Upper lobe of right lung (tissue), 1 donor: Measurements from ENCODE around the gene C9orf85. TPM values are rescaled to one million over a fixed set of nuclear protein-coding genes. Genes with fewer than 3 reads are reported as not detected.
"Not testable (repeated sequence)": the region's sequence is repeated elsewhere in the genome, so short reads cannot be mapped to it uniquely, and the experiment has no call there.

Source experiments
- ATAC-seq: fragments of 200-7000 bp; cut with Tn5 transposase; one replicate; pipeline ENCODE4 v1.9.1; 2020; ENCODE audit warnings: mild to moderate bottlenecking, moderate library complexity
- DNase-seq: peaks from one replicate; pipeline ENCODE4 v3.0.0-alpha.2; 2020
- H3K27ac ChIP-seq: fragments of 200-600 bp; one replicate; pipeline ENCODE4 v1.8.0; 2022
- H3K27me3 ChIP-seq: fragments of 200-600 bp; one replicate; pipeline ENCODE4 v1.8.0; 2022; ENCODE audit warnings: mild to moderate bottlenecking
- H3K36me3 ChIP-seq: fragments of 200-600 bp; one replicate; pipeline ENCODE4 v1.8.0; 2022
- H3K4me1 ChIP-seq: fragments of 200-600 bp; one replicate; pipeline ENCODE4 v1.8.0; 2022
- H3K4me3 ChIP-seq: fragments of 200-600 bp; one replicate; pipeline ENCODE4 v1.8.0; 2022; ENCODE audit warnings: mild to moderate bottlenecking
- H3K9me3 ChIP-seq: fragments of 200-600 bp; one replicate; pipeline ENCODE4 v1.8.0; 2022
- intact Hi-C: fragments of 100-400 bp; cut with DNase I; formaldehyde crosslinking; loops from one replicate; pipeline ENCODE4 v1.11.0; 2022
- total RNA-seq: library from RNA; stranded (reverse); fragmentation: NEBNext Ultra II Directional; extraction: Animal tissue kit (Norgen Biotek cat#: 25700); gene quantifications from one replicate; pipeline ENCODE4 v1.2.1, GENCODE V29; 2021
- TF ChIP-seq, protein P1 (sequence below): fragments of 200-600 bp; IDR thresholded peaks from one replicate; pipeline ENCODE4 v1.8.0; 2022; ENCODE audit warnings: antibody characterized with exemption
- donor health status: DM: no; HTN: yes; CAD: no; lungs with severe emphysema.

The C9orf85 gene
- total RNA-seq, 1 donor from 2014 or later = 10.0 TPM

DNA sequence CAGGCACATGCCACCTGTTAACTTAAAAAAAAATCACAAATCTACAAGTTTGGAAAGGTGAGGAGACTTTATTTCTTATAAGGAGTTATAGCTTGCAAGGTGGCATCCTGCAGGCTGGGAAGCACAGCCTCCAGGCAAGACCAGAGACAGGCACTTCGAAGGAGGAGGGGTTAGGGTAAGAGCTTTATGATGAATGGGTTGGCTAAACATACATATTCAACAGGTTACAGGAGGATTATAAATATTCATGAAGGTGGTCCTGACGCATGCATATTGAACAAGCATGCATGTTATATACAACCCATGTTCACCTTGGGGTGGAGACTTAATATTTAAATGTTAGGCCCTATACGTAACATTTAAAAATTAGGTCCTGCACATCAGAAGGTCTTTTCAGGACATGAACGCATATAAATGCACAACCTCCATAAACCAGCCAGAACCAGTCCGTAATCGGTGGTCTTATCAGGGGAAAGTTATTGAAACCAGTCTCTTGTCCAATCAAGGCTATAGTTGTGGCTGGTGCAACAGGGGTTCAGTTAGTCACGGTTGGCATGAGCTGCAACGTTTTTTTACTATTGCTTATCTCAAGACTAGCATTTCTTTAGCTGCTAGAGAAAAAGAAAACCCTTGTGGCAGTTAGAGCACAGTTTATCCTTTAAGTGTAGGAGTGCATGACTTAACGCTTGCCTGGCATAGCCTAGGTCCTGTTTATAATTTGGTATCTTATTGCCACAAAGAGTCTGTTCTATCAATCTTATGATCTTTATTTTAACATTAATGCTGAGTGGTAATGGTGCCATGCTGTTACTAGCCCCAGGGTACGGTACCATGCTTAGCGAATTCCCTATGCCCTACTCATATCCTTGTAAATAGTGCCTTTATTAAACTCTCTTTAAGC, 76.3 kb downstream of the C9orf85 start:
- TF ChIP-seq, protein P1, sequence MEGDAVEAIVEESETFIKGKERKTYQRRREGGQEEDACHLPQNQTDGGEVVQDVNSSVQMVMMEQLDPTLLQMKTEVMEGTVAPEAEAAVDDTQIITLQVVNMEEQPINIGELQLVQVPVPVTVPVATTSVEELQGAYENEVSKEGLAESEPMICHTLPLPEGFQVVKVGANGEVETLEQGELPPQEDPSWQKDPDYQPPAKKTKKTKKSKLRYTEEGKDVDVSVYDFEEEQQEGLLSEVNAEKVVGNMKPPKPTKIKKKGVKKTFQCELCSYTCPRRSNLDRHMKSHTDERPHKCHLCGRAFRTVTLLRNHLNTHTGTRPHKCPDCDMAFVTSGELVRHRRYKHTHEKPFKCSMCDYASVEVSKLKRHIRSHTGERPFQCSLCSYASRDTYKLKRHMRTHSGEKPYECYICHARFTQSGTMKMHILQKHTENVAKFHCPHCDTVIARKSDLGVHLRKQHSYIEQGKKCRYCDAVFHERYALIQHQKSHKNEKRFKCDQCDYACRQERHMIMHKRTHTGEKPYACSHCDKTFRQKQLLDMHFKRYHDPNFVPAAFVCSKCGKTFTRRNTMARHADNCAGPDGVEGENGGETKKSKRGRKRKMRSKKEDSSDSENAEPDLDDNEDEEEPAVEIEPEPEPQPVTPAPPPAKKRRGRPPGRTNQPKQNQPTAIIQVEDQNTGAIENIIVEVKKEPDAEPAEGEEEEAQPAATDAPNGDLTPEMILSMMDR = no peak
- no peaks in the 10 kb centered on the region for H3K4me1 ChIP-seq
- intact Hi-C loops = no loop called here
- H3K9me3 ChIP-seq = no peaks in the 10 kb centered on the region
- DNase-seq = no peak
- H3K27ac ChIP-seq = no peak overlapping the region
- no peak overlapping the region for H3K4me3 ChIP-seq
- no peak for ATAC-seq
- no peaks in the 10 kb centered on the region for H3K36me3 ChIP-seq
- H3K27me3 ChIP-seq = no peaks in the 10 kb centered on the region

DNA sequence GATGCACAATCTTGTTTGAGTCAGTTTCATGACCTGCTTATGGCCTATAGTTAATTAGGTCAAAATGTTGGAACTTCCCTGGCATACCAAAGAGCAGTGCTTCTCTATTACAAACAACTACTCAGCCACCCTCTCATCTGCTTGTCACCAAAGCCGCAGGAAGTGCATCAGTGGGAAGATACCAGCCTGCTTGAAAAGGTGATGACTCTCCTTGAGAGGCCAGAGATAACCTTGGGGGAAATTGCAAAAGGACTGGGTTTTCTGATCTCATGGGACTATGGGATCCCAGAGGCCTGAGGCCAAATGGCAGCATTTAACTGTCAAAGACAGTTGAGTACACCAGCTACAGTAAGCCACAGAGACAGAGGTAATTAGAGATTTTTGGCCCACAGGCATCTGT, 79.0 kb downstream of the C9orf85 start:
- Histone ChIP-seq H3K4me3 (no peak overlapping the region), H3K27ac (no peak overlapping the region), H3K4me1 (no peaks in the 10 kb centered on the region), H3K9me3 (no peaks in the 10 kb centered on the region), H3K27me3 (no peaks in the 10 kb centered on the region), H3K36me3 (no peaks in the 10 kb centered on the region)
- TF ChIP-seq, protein P1 = no peak
- DNase-seq = no peak
- intact Hi-C loops = no loop called here
- no peak for ATAC-seq

DNA sequence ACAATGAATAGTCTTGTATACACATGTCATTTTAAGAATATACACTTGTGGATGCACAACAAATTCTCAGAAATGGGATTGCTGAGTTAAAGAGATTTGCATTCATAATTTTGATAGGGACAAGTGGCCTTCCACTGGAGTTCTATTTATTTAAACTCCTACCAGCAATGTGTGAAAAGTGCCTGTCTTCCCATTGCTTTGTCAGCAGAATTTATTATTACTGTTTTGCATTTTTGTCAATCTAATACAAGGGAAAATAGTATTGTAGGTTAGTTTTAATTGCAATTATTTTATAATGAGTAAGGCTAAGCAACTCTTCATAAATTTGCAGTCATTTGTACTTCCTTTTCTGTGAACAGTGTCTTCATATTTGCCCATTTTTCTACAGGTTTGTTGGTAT, 94.0 kb downstream of the C9orf85 start:
- H3K4me1 ChIP-seq = no peaks in the 10 kb centered on the region
- TF ChIP-seq, protein P1 = no peak
- no peak for DNase-seq
- intact Hi-C loops = no loop called here
- no peak for ATAC-seq
- H3K4me3 ChIP-seq = no peak overlapping the region
- no peaks in the 10 kb centered on the region for H3K36me3 ChIP-seq
- no peaks in the 10 kb centered on the region for H3K27me3 ChIP-seq
- H3K9me3 ChIP-seq = no peaks in the 10 kb centered on the region
- H3K27ac ChIP-seq = no peak overlapping the region

DNA sequence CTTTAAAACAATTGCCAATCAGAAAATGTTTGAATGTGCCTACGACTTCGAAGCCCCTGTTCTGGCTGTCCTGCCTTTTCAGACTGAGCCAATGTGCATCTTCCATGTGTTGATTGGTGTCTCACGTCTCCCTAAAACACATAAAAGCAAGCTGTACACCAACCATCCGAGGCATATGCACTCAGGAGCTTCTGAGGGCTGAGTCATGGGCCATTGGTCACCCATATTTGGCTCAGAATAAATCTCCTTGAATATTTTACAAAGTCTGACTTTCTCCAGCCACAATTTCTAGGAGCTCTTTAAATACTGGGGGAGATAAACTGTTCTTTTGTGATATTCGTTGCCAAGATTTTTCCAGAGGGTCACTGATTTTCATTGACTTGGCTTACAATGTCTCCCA, 95.1 kb downstream of the C9orf85 start:
- TF ChIP-seq, protein P1 = no peak
- H3K9me3 ChIP-seq = no peaks in the 10 kb centered on the region
- H3K27ac ChIP-seq = no peak overlapping the region
- ATAC-seq = no peak
- no peaks in the 10 kb centered on the region for H3K27me3 ChIP-seq
- H3K36me3 ChIP-seq = no peaks in the 10 kb centered on the region
- no peak overlapping the region for H3K4me3 ChIP-seq
- H3K4me1 ChIP-seq = no peaks in the 10 kb centered on the region
- no peak for DNase-seq
- intact Hi-C loops = no loop called here

DNA sequence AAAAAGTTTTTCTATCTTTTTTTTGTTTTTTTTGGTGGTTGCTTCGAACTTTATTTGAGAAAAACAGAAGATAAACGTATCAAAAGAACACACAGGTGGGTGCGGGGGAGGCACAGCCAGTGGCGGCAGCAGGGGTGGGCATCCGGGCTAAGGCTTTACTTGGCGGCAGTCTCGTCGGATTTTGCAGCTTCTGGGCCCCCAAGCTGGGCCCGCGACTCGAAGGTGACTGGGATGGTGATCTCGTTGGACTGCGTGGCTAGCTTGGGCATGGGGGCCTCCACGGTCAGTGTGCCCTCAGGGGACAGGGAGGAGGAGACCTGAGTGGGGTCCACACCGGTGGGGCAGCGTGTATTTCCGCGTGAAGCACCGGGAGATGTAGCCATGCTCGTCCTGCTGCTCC, 96.3 kb downstream of the C9orf85 start:
- H3K9me3 ChIP-seq, H3K36me3 ChIP-seq, intact Hi-C loops, H3K27me3 ChIP-seq, H3K27ac ChIP-seq, DNase-seq, H3K4me3 ChIP-seq, H3K4me1 ChIP-seq: not testable (repeated sequence)
- peak; percentile 26 for ATAC-seq

DNA sequence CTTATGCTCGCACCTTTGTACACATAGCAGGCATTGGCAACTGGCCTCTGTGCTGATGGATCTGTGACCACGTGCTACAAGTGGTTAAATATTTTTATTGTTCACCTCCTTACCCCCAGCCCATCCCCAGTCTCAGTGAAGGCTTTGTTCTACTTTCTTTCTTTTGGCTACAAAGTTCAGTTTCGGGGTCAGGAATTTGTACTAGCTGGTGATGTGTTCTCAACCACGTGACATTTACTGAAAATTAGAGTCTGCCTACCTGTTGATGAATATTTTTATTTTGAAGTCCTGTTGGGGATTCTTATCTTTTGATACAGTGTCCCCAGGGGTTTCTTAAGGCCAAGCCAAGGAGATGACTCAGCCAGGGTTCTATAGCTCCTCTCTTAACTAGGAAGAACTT, 101.2 kb downstream of the C9orf85 start:
- Histone ChIP-seq H3K27me3 (no peaks in the 10 kb centered on the region), H3K4me1 (no peaks in the 10 kb centered on the region), H3K27ac (no peak overlapping the region), H3K9me3 (no peaks in the 10 kb centered on the region), H3K4me3 (no peak overlapping the region), H3K36me3 (no peaks in the 10 kb centered on the region)
- intact Hi-C loops = no loop called here
- DNase-seq (no peak), ATAC-seq (no peak)
- TF ChIP-seq, protein P1 = no peak
